WERI-Rb-1 (cell line): Measurements from ENCODE around the gene TMIGD1.

Experiments used
- DNase-seq: peaks from one replicate; pipeline ENCODE4 v3.0.0-alpha.2; 2020
- H3K27ac ChIP-seq: fragments of 250-450 bp; sonication (Bioruptor Pico); 2 replicates; pipeline ENCODE4 v1.5.1; 2020; ENCODE audit warnings: mild to moderate bottlenecking, moderate library complexity
- H3K27me3 ChIP-seq: fragments of 250-450 bp; sonication (Bioruptor Pico); 2 replicates; pipeline ENCODE4 v1.5.1; 2021; ENCODE audit warnings: mild to moderate bottlenecking, low read depth, moderate library complexity; ENCODE audit not compliant: insufficient read depth, severe bottlenecking
- H3K36me3 ChIP-seq: fragments of 250-450 bp; sonication (Bioruptor Pico); 2 replicates; pipeline ENCODE4 v1.5.1; 2020; ENCODE audit warnings: mild to moderate bottlenecking, moderate library complexity
- H3K4me3 ChIP-seq: 2 replicates; pipeline ENCODE4 v1.5.1; 2011; ENCODE audit warnings: low read depth, mild to moderate bottlenecking, control low read depth, low read length
- H3K9me3 ChIP-seq: fragments of 250-450 bp; sonication (Bioruptor Pico); 2 replicates; pipeline ENCODE4 v1.5.1; 2021; ENCODE audit warnings: mild to moderate bottlenecking, moderate library complexity; ENCODE audit not compliant: severe bottlenecking
- CTCF ChIP-seq: IDR thresholded peaks from 2 replicates; pipeline ENCODE4 v1.5.1; 2011; ENCODE audit warnings: low read depth, mild to moderate bottlenecking, control low read depth, inconsistent platforms, low read length

TMIGD1 gene

DNA sequence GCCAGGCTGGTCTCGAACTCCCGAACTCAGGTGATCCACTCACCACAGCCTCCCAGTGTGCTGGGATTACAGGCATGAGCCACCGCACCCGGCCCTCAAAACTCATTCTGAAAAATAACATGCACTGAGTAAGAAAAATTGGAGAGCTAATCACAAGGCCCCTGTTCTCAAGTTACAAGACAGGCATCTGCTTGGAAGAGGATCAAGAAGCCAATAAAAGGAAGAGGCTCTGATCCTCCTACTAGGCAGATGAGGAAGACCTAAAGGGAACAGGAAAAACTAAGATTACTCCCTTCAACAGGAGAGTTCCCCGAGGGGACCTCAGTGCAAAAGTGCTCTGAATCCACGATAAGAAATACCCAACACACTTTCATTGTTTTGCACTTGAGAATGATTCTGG is 60.5 kb downstream of the TMIGD1 start:
- Histone ChIP-seq H3K36me3 (peaks cover 81% of the 10 kb centered on the region), H3K9me3 (no peaks in the 10 kb centered on the region)
- DNase-seq = no peak

GRCh38 chr17:30271102-30271501 is 62.8 kb downstream of the TMIGD1 start:
- no peak overlapping the region for H3K27ac ChIP-seq
- no peak overlapping the region for H3K4me3 ChIP-seq
- H3K27me3 ChIP-seq = no peaks in the 10 kb centered on the region
- no peak for DNase-seq
- H3K36me3 ChIP-seq = peaks cover 82% of the 10 kb centered on the region
- no peaks in the 10 kb centered on the region for H3K9me3 ChIP-seq
- no peak for TF ChIP-seq CTCF

More for the DNA sequence above, 60.5 kb downstream of the TMIGD1 start:
- no peak for TF ChIP-seq CTCF
- H3K27ac ChIP-seq = no peak overlapping the region
- no peaks in the 10 kb centered on the region for H3K27me3 ChIP-seq
- no peak overlapping the region for H3K4me3 ChIP-seq

DNA sequence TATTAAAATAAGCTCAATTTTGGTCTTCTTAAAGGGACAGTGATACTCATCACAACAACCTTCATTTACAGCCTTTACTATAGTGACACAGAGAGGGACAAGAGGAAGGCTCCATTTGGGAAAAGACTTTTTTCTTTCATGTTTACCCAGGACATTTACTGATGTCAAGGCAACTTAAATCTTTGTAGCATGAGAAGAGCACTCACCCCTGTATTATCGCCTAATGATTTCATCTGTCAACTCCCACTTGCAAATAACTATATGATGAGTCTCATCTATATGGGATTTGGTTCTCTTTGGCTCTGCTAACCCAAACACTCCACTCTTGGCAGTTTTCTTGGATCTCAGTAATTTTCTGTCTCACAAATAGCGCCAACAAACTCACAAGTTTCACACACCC is 66.2 kb downstream of the TMIGD1 start:
- DNase-seq = no peak
- H3K36me3 ChIP-seq = peaks cover 78% of the 10 kb centered on the region

More for the DNA sequence above, 66.2 kb downstream of the TMIGD1 start:
- H3K27ac ChIP-seq = no peak overlapping the region
- no peak overlapping the region for H3K4me3 ChIP-seq
- no peaks in the 10 kb centered on the region for H3K9me3 ChIP-seq
- no peaks in the 10 kb centered on the region for H3K27me3 ChIP-seq
- no peak for TF ChIP-seq CTCF
